ENCODE measurements around the gene AFF2. TPM values are rescaled to one million over a fixed set of nuclear protein-coding genes. Genes with fewer than 3 reads are reported as not detected.

Gene AFF2
- total and polyA plus RNA-seq, 11 donors: under 0.01 to 0.83 (median 0.07) TPM

- 65 to 76% (median 69%) methylated on average over 2 of the region's 2 CpGs for WGBS, 4 donors
- Histone ChIP-seq H3K27me3 (no peaks in the 10 kb centered on the region), H3K27ac (no peak overlapping the region), H3K4me3 (no peak overlapping the region), H3K4me1 (no peaks in the 10 kb centered on the region), H3K36me3 (no peaks in the 10 kb centered on the region), H3K9me3 (no peaks in the 10 kb centered on the region)
- intact Hi-C loops (cut with DNase I): no loop called here
- TF ChIP-seq CTCF (IDR thresholded peaks at IDR 0.05) (no peak), POLR2A (IDR thresholded peaks at IDR 0.05) (no peak)
- ATAC-seq (no peak), DNase-seq (no peak)
These were observed 263.5 kb downstream of the AFF2 start for GRCh38 chrX:148763896-148764295.

- H3K4me3 ChIP-seq: no peak overlapping the region
- no peaks in the 10 kb centered on the region for H3K4me1 ChIP-seq
- WGBS, 4 donors: 63 to 84% (median 72%) methylated on average over 3 of the region's 3 CpGs
- no peaks in the 10 kb centered on the region for H3K27me3 ChIP-seq
- H3K9me3 ChIP-seq: no peaks in the 10 kb centered on the region
- no peak for DNase-seq
- ATAC-seq: no peak
- no peak overlapping the region for H3K27ac ChIP-seq
- H3K36me3 ChIP-seq: no peaks in the 10 kb centered on the region
- intact Hi-C loops (cut with DNase I): no loop called here
- TF ChIP-seq CTCF (IDR thresholded peaks at IDR 0.05) (no peak), POLR2A (IDR thresholded peaks at IDR 0.05) (no peak)
These were observed 267.9 kb downstream of the AFF2 start for GRCh38 chrX:148768296-148768695.

- H3K27me3 ChIP-seq: no peaks in the 10 kb centered on the region
- TF ChIP-seq CTCF (IDR thresholded peaks at IDR 0.05) (no peak), POLR2A (IDR thresholded peaks at IDR 0.05) (no peak)
- no peak overlapping the region for H3K27ac ChIP-seq
- no peaks in the 10 kb centered on the region for H3K36me3 ChIP-seq
- no peaks in the 10 kb centered on the region for H3K4me1 ChIP-seq
- peaks cover 0 to 13% (median 0%) of the 10 kb centered on the region in 12 donors for H3K9me3 ChIP-seq
- H3K4me3 ChIP-seq: no peak overlapping the region
- intact Hi-C loops (cut with DNase I): no loop called here
- ATAC-seq (no peak), DNase-seq (no peak)
These were observed 271.0 kb downstream of the AFF2 start for GRCh38 chrX:148771440-148771839.

- Histone ChIP-seq H3K4me3 (no peak overlapping the region), H3K4me1 (no peaks in the 10 kb centered on the region), H3K36me3 (no peaks in the 10 kb centered on the region), H3K27ac (no peak overlapping the region), H3K9me3 (peaks cover 0 to 22% (median 0%) of the 10 kb centered on the region in 12 donors), H3K27me3 (no peaks in the 10 kb centered on the region)
- ATAC-seq (no peak), DNase-seq (no peak)
- WGBS, 4 donors: 41 to 58% (median 48%) methylated on average over 4 of the region's 4 CpGs
- intact Hi-C loops (cut with DNase I): no loop called here
- no peak for TF ChIP-seq CTCF (IDR thresholded peaks at IDR 0.05)
These were observed 273.9 kb downstream of the AFF2 start for GRCh38 chrX:148774276-148774675.
